ENCODE results near the gene INKA2.

INKA2 gene

GRCh38 chr1:111738133-111738435, 1.1 kb downstream of the INKA2 start:
- Histone ChIP-seq H3K9me3 (ENCODE audit: control insufficient read depth in 1 of 2, low read length in 2 of 2) (no peaks in the 10 kb centered on the region), H3K27ac (ENCODE audit: low read length) (no peak overlapping the region), H3K4me1 (ENCODE audit: control insufficient read depth in 1 of 2, insufficient read depth in 2 of 2, low read length in 2 of 2) (peaks cover 33 to 61% of the 10 kb centered on the region in 2 donors)

GRCh38 chr1:111737216-111738132, 1.7 kb downstream of the INKA2 start:
- peaks cover 34 to 55% of the 10 kb centered on the region in 2 donors for H3K4me1 ChIP-seq (ENCODE audit: control insufficient read depth in 1 of 2, insufficient read depth in 2 of 2, low read length in 2 of 2)
- peaks cover 0 to 9% of the 10 kb centered on the region in 2 donors for H3K36me3 ChIP-seq (ENCODE audit: control insufficient read depth in 1 of 2, insufficient read depth in 2 of 2, low read length in 2 of 2)
- peak overlapping the region; percentile 25 for H3K27ac ChIP-seq (ENCODE audit: low read length)
- H3K4me3 ChIP-seq (ENCODE audit: low read depth in 1 of 2, low read length in 2 of 2): peak overlapping the region; percentile 73 to 77
- H3K27me3 ChIP-seq (ENCODE audit: low read depth, low read length): no peaks in the 10 kb centered on the region
- no peaks in the 10 kb centered on the region for H3K9me3 ChIP-seq (ENCODE audit: control insufficient read depth in 1 of 2, low read length in 2 of 2)

More at GRCh38 chr1:111738133-111738435, 1.1 kb downstream of the INKA2 start:
- Histone ChIP-seq H3K27me3 (ENCODE audit: low read depth, low read length) (no peaks in the 10 kb centered on the region), H3K4me3 (ENCODE audit: low read depth in 1 of 2, low read length in 2 of 2) (peak overlapping the region; percentile 73 to 77), H3K36me3 (ENCODE audit: control insufficient read depth in 1 of 2, insufficient read depth in 2 of 2, low read length in 2 of 2) (peaks cover 0 to 9% of the 10 kb centered on the region in 2 donors)

GRCh38 chr1:111736548-111737215, 2.5 kb downstream of the INKA2 start:
- H3K4me1 ChIP-seq (ENCODE audit: control insufficient read depth in 1 of 2, insufficient read depth in 2 of 2, low read length in 2 of 2): peaks cover 34 to 55% of the 10 kb centered on the region in 2 donors
- no peaks in the 10 kb centered on the region for H3K27me3 ChIP-seq (ENCODE audit: low read depth, low read length)
- peaks cover 0 to 9% of the 10 kb centered on the region in 2 donors for H3K36me3 ChIP-seq (ENCODE audit: control insufficient read depth in 1 of 2, insufficient read depth in 2 of 2, low read length in 2 of 2)
- no peaks in the 10 kb centered on the region for H3K9me3 ChIP-seq (ENCODE audit: control insufficient read depth in 1 of 2, low read length in 2 of 2)
- H3K27ac ChIP-seq (ENCODE audit: low read length): no peak overlapping the region
- H3K4me3 ChIP-seq (ENCODE audit: low read depth in 1 of 2, low read length in 2 of 2): peak overlapping the region in 1 of 2 donors; percentile 77

GRCh38 chr1:111735858-111736544, 3.2 kb downstream of the INKA2 start:
- Histone ChIP-seq H3K27ac (ENCODE audit: low read length) (no peak overlapping the region), H3K4me1 (ENCODE audit: control insufficient read depth in 1 of 2, insufficient read depth in 2 of 2, low read length in 2 of 2) (peaks cover 34 to 55% of the 10 kb centered on the region in 2 donors), H3K36me3 (ENCODE audit: control insufficient read depth in 1 of 2, insufficient read depth in 2 of 2, low read length in 2 of 2) (peaks cover 0 to 9% of the 10 kb centered on the region in 2 donors), H3K9me3 (ENCODE audit: control insufficient read depth in 1 of 2, low read length in 2 of 2) (no peaks in the 10 kb centered on the region), H3K27me3 (ENCODE audit: low read depth, low read length) (no peaks in the 10 kb centered on the region), H3K4me3 (ENCODE audit: low read depth in 1 of 2, low read length in 2 of 2) (no peak overlapping the region)

- no peak overlapping the region for H3K4me3 ChIP-seq (ENCODE audit: low read depth in 1 of 2, low read length in 2 of 2)
- peaks cover 34 to 60% of the 10 kb centered on the region in 2 donors for H3K4me1 ChIP-seq (ENCODE audit: control insufficient read depth in 1 of 2, insufficient read depth in 2 of 2, low read length in 2 of 2)
- H3K36me3 ChIP-seq (ENCODE audit: control insufficient read depth in 1 of 2, insufficient read depth in 2 of 2, low read length in 2 of 2): peaks cover 0 to 9% of the 10 kb centered on the region in 2 donors
- no peak overlapping the region for H3K27ac ChIP-seq (ENCODE audit: low read length)
- no peaks in the 10 kb centered on the region for H3K9me3 ChIP-seq (ENCODE audit: control insufficient read depth in 1 of 2, low read length in 2 of 2)
- H3K27me3 ChIP-seq (ENCODE audit: low read depth, low read length): no peaks in the 10 kb centered on the region
Measured at GRCh38 chr1:111735321-111735720, 3.9 kb downstream of the INKA2 start.

GRCh38 chr1:111734856-111735255, 4.3 kb downstream of the INKA2 start:
- Histone ChIP-seq H3K4me1 (ENCODE audit: control insufficient read depth in 1 of 2, insufficient read depth in 2 of 2, low read length in 2 of 2) (peaks cover 34 to 64% of the 10 kb centered on the region in 2 donors), H3K36me3 (ENCODE audit: control insufficient read depth in 1 of 2, insufficient read depth in 2 of 2, low read length in 2 of 2) (peaks cover 0 to 9% of the 10 kb centered on the region in 2 donors), H3K27ac (ENCODE audit: low read length) (peak overlapping the region; percentile 71)

GRCh38 chr1:111734426-111734825, 4.8 kb downstream of the INKA2 start:
- H3K4me1 ChIP-seq (ENCODE audit: control insufficient read depth in 1 of 2, insufficient read depth in 2 of 2, low read length in 2 of 2): peaks cover 34 to 64% of the 10 kb centered on the region in 2 donors

More at GRCh38 chr1:111734856-111735255, 4.3 kb downstream of the INKA2 start:
- H3K9me3 ChIP-seq (ENCODE audit: control insufficient read depth in 1 of 2, low read length in 2 of 2): no peaks in the 10 kb centered on the region
- no peaks in the 10 kb centered on the region for H3K27me3 ChIP-seq (ENCODE audit: low read depth, low read length)
- H3K4me3 ChIP-seq (ENCODE audit: low read depth in 1 of 2, low read length in 2 of 2): no peak overlapping the region

GRCh38 chr1:111733992-111734341, 5.2 kb downstream of the INKA2 start:
- Histone ChIP-seq H3K9me3 (ENCODE audit: control insufficient read depth in 1 of 2, low read length in 2 of 2) (no peaks in the 10 kb centered on the region), H3K27me3 (ENCODE audit: low read depth, low read length) (no peaks in the 10 kb centered on the region), H3K36me3 (ENCODE audit: control insufficient read depth in 1 of 2, insufficient read depth in 2 of 2, low read length in 2 of 2) (peaks cover 0 to 9% of the 10 kb centered on the region in 2 donors), H3K27ac (ENCODE audit: low read length) (peak overlapping the region; percentile 71), H3K4me3 (ENCODE audit: low read depth in 1 of 2, low read length in 2 of 2) (no peak overlapping the region), H3K4me1 (ENCODE audit: control insufficient read depth in 1 of 2, insufficient read depth in 2 of 2, low read length in 2 of 2) (peaks cover 34 to 64% of the 10 kb centered on the region in 2 donors)

More at GRCh38 chr1:111734426-111734825, 4.8 kb downstream of the INKA2 start:
- Histone ChIP-seq H3K4me3 (ENCODE audit: low read depth in 1 of 2, low read length in 2 of 2) (no peak overlapping the region), H3K27ac (ENCODE audit: low read length) (peak overlapping the region; percentile 71), H3K9me3 (ENCODE audit: control insufficient read depth in 1 of 2, low read length in 2 of 2) (no peaks in the 10 kb centered on the region), H3K36me3 (ENCODE audit: control insufficient read depth in 1 of 2, insufficient read depth in 2 of 2, low read length in 2 of 2) (peaks cover 0 to 9% of the 10 kb centered on the region in 2 donors), H3K27me3 (ENCODE audit: low read depth, low read length) (no peaks in the 10 kb centered on the region)

GRCh38 chr1:111733183-111733991, 5.8 kb downstream of the INKA2 start:
- Histone ChIP-seq H3K9me3 (ENCODE audit: control insufficient read depth in 1 of 2, low read length in 2 of 2) (no peaks in the 10 kb centered on the region), H3K27ac (ENCODE audit: low read length) (peak overlapping the region; percentile 71), H3K4me3 (ENCODE audit: low read depth in 1 of 2, low read length in 2 of 2) (no peak overlapping the region), H3K27me3 (ENCODE audit: low read depth, low read length) (no peaks in the 10 kb centered on the region), H3K36me3 (ENCODE audit: control insufficient read depth in 1 of 2, insufficient read depth in 2 of 2, low read length in 2 of 2) (peaks cover 0 to 5% of the 10 kb centered on the region in 2 donors), H3K4me1 (ENCODE audit: control insufficient read depth in 1 of 2, insufficient read depth in 2 of 2, low read length in 2 of 2) (peaks cover 34 to 63% of the 10 kb centered on the region in 2 donors)

- Histone ChIP-seq H3K27me3 (ENCODE audit: low read depth, low read length) (no peaks in the 10 kb centered on the region), H3K4me3 (ENCODE audit: low read depth in 1 of 2, low read length in 2 of 2) (no peak overlapping the region), H3K9me3 (ENCODE audit: control insufficient read depth in 1 of 2, low read length in 2 of 2) (no peaks in the 10 kb centered on the region), H3K4me1 (ENCODE audit: control insufficient read depth in 1 of 2, insufficient read depth in 2 of 2, low read length in 2 of 2) (peaks cover 29 to 56% of the 10 kb centered on the region in 2 donors), H3K27ac (ENCODE audit: low read length) (peak overlapping the region; percentile 71), H3K36me3 (ENCODE audit: control insufficient read depth in 1 of 2, insufficient read depth in 2 of 2, low read length in 2 of 2) (peaks cover 0 to 5% of the 10 kb centered on the region in 2 donors)
Measured at GRCh38 chr1:111732718-111733117, 6.5 kb downstream of the INKA2 start.
